ENCODE measurements around the gene GRAMD4. TPM values are rescaled to one million over a fixed set of nuclear protein-coding genes. Genes with fewer than 3 reads are reported as not detected.
"Not testable (repeated sequence)": the region's sequence is repeated elsewhere in the genome, so short reads cannot be mapped to it uniquely, and the experiment has no call there.

Gene GRAMD4
- total RNA-seq, 5 donors from 2014 or later (not counting 1 experiment from before 2014, with no cell fraction given) = 8.8 to 24.3 (median 22.9) TPM

DNA sequence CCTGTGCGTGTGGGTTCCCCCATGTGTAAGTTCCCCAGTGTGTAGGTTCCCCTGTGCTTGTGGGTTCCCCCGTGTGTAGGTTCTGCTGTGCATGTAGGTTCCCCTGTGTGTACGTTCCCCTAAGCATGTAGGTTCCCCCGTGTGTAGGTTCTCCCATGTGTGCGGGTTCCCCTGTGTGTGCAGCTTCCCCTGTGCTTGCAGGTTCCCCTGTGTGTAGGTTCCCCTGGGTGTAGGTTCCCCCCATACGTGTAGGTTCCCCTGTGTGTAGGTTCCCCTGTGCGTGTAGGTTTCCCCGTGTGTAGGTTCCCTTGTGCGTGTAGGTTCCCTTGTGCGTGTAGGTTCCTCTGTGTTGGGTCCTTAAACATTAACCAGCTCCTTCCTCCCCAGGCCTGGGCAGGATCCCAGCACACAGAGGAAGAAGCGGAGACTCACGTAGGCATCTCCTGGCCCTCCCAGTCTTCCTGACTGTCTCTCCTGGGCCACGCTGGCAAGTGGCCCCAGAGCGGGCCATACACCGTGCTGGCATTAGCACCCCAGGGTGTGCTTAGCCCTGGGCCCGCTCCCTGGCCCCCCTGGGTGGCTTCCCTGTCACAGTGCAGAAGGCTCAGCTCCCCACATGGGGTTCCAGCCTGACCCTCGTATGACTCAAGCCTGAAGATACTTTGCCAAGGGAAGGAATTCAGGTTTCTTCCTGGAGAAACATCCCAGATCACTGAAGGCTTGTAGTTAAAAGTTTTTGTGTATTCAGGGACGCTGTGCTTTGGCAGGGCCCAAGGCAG, 2.8 kb upstream of the GRAMD4 start:
- Mint-ChIP-seq H3K4me1 (peaks cover 23 to 28% (median 23%) of the 10 kb centered on the region in 3 donors), H3K4me3 (no peak overlapping the region), H3K27ac (no peak overlapping the region), H3K9me3 (no peaks in the 10 kb centered on the region), H3K36me3 (no peaks in the 10 kb centered on the region), H3K27me3 (no peaks in the 10 kb centered on the region)
- ChIA-PET CTCF (no interaction called here), POLR2A (no interaction called here)
- H3K4me1 ChIP-seq (ENCODE audit: control insufficient read depth in 1 of 2, extremely low read depth in 1 of 2, insufficient read depth in 2 of 2, low read length in 2 of 2) = peaks cover 15 to 24% of the 10 kb centered on the region in 2 experiments
- H3K27me3 ChIP-seq (replicated peaks in 1 of 2; ENCODE audit: control insufficient read depth in 2 of 2, extremely low read depth in 1 of 2, insufficient read depth in 2 of 2, low read length in 1 of 2) = peaks cover 0 to 5% of the 10 kb centered on the region in 2 experiments
- H3K4me3 ChIP-seq (ENCODE audit: control insufficient read depth in 1 of 2, extremely low read depth in 1 of 2, low read length in 1 of 2) = no peak overlapping the region
- 91% methylated on average over 14 of the region's 18 CpGs for whole genome bisulfite sequencing (ENCODE audit: insufficient coverage)
- DNase-seq (no peak), ATAC-seq (replicated peaks in 1 of 4) (no peak)
- H3K36me3 ChIP-seq (ENCODE audit: control insufficient read depth in 2 of 2, extremely low read depth in 1 of 2, insufficient read depth in 1 of 2, low read length in 1 of 2) = no peaks in the 10 kb centered on the region
- H3K27ac ChIP-seq (ENCODE audit: low read length) = no peak overlapping the region
- H3K9me3 ChIP-seq = no peaks in the 10 kb centered on the region

- ChIA-PET POLR2A (no interaction called here), CTCF (no interaction called here)
- H3K4me3 Mint-ChIP-seq = no peak overlapping the region
- no peaks in the 10 kb centered on the region for H3K9me3 ChIP-seq
- no peak overlapping the region for H3K27ac Mint-ChIP-seq
- H3K36me3 Mint-ChIP-seq = no peaks in the 10 kb centered on the region
- H3K27me3 Mint-ChIP-seq = no peaks in the 10 kb centered on the region
- H3K4me3 ChIP-seq (ENCODE audit: control insufficient read depth in 1 of 2, extremely low read depth in 1 of 2, low read length in 1 of 2) = no peak overlapping the region
- no peak for DNase-seq
- peaks cover 8 to 17% of the 10 kb centered on the region in 2 experiments for H3K4me1 ChIP-seq (ENCODE audit: control insufficient read depth in 1 of 2, extremely low read depth in 1 of 2, insufficient read depth in 2 of 2, low read length in 2 of 2)
- no peaks in the 10 kb centered on the region for H3K36me3 ChIP-seq (ENCODE audit: control insufficient read depth in 2 of 2, extremely low read depth in 1 of 2, insufficient read depth in 1 of 2, low read length in 1 of 2)
- ATAC-seq (replicated peaks in 1 of 4) = no peak
- no peaks in the 10 kb centered on the region for H3K9me3 Mint-ChIP-seq
- no peaks in the 10 kb centered on the region for H3K27me3 ChIP-seq (replicated peaks in 1 of 2; ENCODE audit: control insufficient read depth in 2 of 2, extremely low read depth in 1 of 2, insufficient read depth in 2 of 2, low read length in 1 of 2)
- H3K4me1 Mint-ChIP-seq = peaks cover 15 to 21% (median 16%) of the 10 kb centered on the region in 3 donors
- 92% methylated on average over 26 of the region's 29 CpGs for WGBS (ENCODE audit: insufficient coverage)
- no peak overlapping the region for H3K27ac ChIP-seq (ENCODE audit: low read length)
These were observed 2.1 kb upstream of the GRAMD4 start for GRCh38 chr22:46617986-46618647.

GRCh38 chr22:46618667-46619066, 1.5 kb upstream of the GRAMD4 start:
- Histone ChIP-seq H3K27me3 (replicated peaks in 1 of 2; ENCODE audit: control insufficient read depth in 2 of 2, extremely low read depth in 1 of 2, insufficient read depth in 2 of 2, low read length in 1 of 2) (no peaks in the 10 kb centered on the region), H3K4me3 (ENCODE audit: control insufficient read depth in 1 of 2, extremely low read depth in 1 of 2, low read length in 1 of 2) (no peak overlapping the region), H3K27ac (ENCODE audit: low read length) (no peak overlapping the region), H3K9me3 (no peaks in the 10 kb centered on the region), H3K4me1 (ENCODE audit: control insufficient read depth in 1 of 2, extremely low read depth in 1 of 2, insufficient read depth in 2 of 2, low read length in 2 of 2) (peaks cover 3 to 12% of the 10 kb centered on the region in 2 experiments), H3K36me3 (ENCODE audit: control insufficient read depth in 2 of 2, extremely low read depth in 1 of 2, insufficient read depth in 1 of 2, low read length in 1 of 2) (no peaks in the 10 kb centered on the region)
- WGBS (ENCODE audit: insufficient coverage) = 96% methylated on average over 18 of the region's 19 CpGs
- H3K4me1 Mint-ChIP-seq = peaks cover 10 to 15% (median 12%) of the 10 kb centered on the region in 3 donors
- no peak overlapping the region for H3K27ac Mint-ChIP-seq
- CTCF ChIA-PET = no interaction called here
- no peak for DNase-seq
- H3K27me3 Mint-ChIP-seq = no peaks in the 10 kb centered on the region
- no peak for ATAC-seq (replicated peaks in 1 of 4)
- H3K36me3 Mint-ChIP-seq = no peaks in the 10 kb centered on the region
- no peak overlapping the region for H3K4me3 Mint-ChIP-seq
- no peaks in the 10 kb centered on the region for H3K9me3 Mint-ChIP-seq
- POLR2A ChIA-PET = no interaction called here

DNA sequence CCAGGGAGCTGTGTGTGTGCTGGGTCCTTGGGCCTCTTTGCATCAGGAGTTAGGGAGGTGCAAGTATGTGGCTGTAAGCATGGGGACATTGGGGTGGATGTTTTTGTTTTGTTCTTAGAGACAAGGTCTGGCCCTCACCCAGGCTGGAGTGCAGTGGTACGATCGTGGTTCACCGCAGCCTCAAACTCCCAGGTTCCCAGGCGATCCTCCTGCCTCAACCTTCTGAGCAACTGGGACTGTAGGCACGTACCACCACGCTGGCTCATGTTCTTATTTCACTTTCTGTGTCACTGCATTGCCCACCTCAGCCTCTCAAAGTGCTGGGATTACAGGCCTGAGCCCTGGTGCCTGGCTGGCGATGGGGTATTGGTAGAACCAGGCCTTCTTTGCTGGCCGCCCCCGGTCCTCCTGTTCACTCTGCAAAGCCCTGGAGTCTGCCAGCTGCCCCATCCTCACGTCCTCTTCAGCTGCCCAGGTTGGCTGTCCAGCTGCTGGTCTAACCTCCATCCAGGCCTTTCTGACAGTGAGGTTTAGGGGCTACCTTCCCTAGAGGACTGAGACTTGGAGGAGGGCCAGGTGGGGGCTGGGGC, 851 bp upstream of the GRAMD4 start:
- H3K27me3 ChIP-seq (replicated peaks in 1 of 2; ENCODE audit: control insufficient read depth in 2 of 2, extremely low read depth in 1 of 2, insufficient read depth in 2 of 2, low read length in 1 of 2) = no peaks in the 10 kb centered on the region
- H3K4me3 ChIP-seq (ENCODE audit: control insufficient read depth in 1 of 2, extremely low read depth in 1 of 2, low read length in 1 of 2) = no peak overlapping the region
- Mint-ChIP-seq H3K36me3 (no peaks in the 10 kb centered on the region), H3K27me3 (no peaks in the 10 kb centered on the region), H3K27ac (no peak overlapping the region), H3K4me3 (no peak overlapping the region), H3K4me1 (peaks cover 3 to 9% (median 6%) of the 10 kb centered on the region in 3 donors), H3K9me3 (no peaks in the 10 kb centered on the region)
- ChIA-PET CTCF (no interaction called here), POLR2A (no interaction called here)
- peaks cover 0 to 6% of the 10 kb centered on the region in 2 experiments for H3K4me1 ChIP-seq (ENCODE audit: control insufficient read depth in 1 of 2, extremely low read depth in 1 of 2, insufficient read depth in 2 of 2, low read length in 2 of 2)
- H3K36me3 ChIP-seq (ENCODE audit: control insufficient read depth in 2 of 2, extremely low read depth in 1 of 2, insufficient read depth in 1 of 2, low read length in 1 of 2) = no peaks in the 10 kb centered on the region
- DNase-seq (no peak), ATAC-seq (replicated peaks in 1 of 4) (no peak)
- no peak overlapping the region for H3K27ac ChIP-seq (ENCODE audit: low read length)
- no peaks in the 10 kb centered on the region for H3K9me3 ChIP-seq
- WGBS (ENCODE audit: insufficient coverage) = 93% methylated on average over 8 of the region's 10 CpGs

DNA sequence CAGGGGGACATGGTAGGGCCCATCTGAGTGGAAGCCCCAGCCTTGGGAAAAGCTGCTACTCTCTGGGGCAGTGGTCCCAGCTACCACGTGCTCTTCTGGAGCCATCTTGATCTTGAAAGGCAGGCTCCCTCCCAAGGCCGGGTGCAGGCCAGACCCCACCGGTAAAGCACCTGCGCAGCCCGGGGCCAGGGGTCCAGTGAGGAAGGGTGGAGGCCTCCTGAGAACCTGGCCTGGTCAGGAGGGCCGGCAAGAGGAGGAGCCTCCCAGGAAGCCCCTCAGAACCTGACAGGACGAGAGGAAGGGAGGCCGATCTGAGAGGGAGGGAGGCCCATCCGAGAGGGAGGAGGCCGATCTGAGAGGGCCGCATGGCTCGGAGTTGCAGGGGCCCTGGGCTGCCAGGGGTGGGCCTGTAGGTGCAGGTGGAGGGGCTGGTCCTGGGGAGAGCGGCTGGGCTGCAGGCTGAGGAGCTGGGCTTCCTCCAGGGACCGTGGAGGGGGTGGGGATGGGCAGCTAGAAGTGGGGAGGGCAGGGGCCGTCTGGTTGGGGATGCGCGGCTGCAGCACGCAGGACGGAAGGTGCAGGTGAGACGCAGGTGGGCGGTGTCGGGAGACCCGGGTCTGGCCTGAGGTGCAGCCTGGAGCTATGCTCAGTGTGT, 529 bp downstream of the GRAMD4 start:
- H3K4me1 ChIP-seq (ENCODE audit: control insufficient read depth in 1 of 2, extremely low read depth in 1 of 2, insufficient read depth in 2 of 2, low read length in 2 of 2) = no peaks in the 10 kb centered on the region
- peaks cover 0 to 4% (median 2%) of the 10 kb centered on the region in 3 donors for H3K4me1 Mint-ChIP-seq
- no peaks in the 10 kb centered on the region for H3K27me3 Mint-ChIP-seq

DNA sequence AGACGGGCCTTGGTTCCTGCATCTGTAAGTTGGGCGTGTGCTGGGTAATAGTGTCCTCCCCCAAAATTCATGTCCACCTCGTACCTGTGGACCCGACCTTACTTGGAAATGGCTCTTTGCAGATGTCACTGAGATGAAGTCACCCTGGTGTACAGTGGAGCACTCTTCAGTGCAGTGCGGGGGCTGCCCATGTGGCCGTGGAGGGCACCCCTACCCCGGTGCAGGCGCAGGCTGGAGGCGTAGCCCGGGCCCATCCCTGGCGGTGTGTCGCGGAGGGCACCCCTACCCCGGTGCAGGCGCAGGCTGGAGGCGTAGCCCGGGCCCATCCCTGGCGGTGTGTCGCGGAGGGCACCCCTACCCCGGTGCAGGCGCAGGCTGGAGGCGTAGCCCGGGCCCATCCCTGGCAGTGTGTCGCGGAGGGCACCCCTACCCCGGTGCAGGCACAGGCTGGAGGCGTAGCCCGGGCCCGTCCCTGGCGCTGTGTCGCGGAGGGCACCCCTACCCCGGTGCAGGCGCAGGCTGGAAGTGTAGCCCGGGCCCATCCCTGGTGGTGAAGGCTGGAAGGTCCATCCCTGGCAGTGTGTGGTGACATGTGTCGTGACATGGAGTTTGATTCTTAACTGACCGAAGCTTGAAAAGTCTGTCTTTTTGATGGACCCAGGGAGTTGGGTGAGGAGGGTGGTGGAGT, 1.2 kb downstream of the GRAMD4 start:
- WGBS (ENCODE audit: insufficient coverage) = 94% methylated on average over 16 of the region's 38 CpGs
- POLR2A ChIA-PET; H3K27ac Mint-ChIP-seq; H3K27ac ChIP-seq (ENCODE audit: low read length); H3K27me3 Mint-ChIP-seq; ATAC-seq (replicated peaks in 1 of 4); H3K4me1 ChIP-seq (ENCODE audit: control insufficient read depth in 1 of 2, extremely low read depth in 1 of 2, insufficient read depth in 2 of 2, low read length in 2 of 2); H3K4me3 ChIP-seq (ENCODE audit: control insufficient read depth in 1 of 2, extremely low read depth in 1 of 2, low read length in 1 of 2); H3K4me3 Mint-ChIP-seq; H3K9me3 Mint-ChIP-seq; H3K9me3 ChIP-seq; CTCF ChIA-PET; H3K4me1 Mint-ChIP-seq; DNase-seq; H3K36me3 ChIP-seq (ENCODE audit: control insufficient read depth in 2 of 2, extremely low read depth in 1 of 2, insufficient read depth in 1 of 2, low read length in 1 of 2); H3K36me3 Mint-ChIP-seq; H3K27me3 ChIP-seq (replicated peaks in 1 of 2; ENCODE audit: control insufficient read depth in 2 of 2, extremely low read depth in 1 of 2, insufficient read depth in 2 of 2, low read length in 1 of 2): not testable (repeated sequence)

More for the DNA sequence above, 529 bp downstream of the GRAMD4 start:
- H3K4me3 Mint-ChIP-seq = no peak overlapping the region
- POLR2A ChIA-PET = no interaction called here
- DNase-seq = no peak
- CTCF ChIA-PET = no interaction called here
- H3K27me3 ChIP-seq (replicated peaks in 1 of 2; ENCODE audit: control insufficient read depth in 2 of 2, extremely low read depth in 1 of 2, insufficient read depth in 2 of 2, low read length in 1 of 2) = no peaks in the 10 kb centered on the region
- H3K36me3 Mint-ChIP-seq = no peaks in the 10 kb centered on the region
- WGBS (ENCODE audit: insufficient coverage) = 94% methylated on average over 20 of the region's 23 CpGs
- no peak overlapping the region for H3K27ac Mint-ChIP-seq
- H3K4me3 ChIP-seq (ENCODE audit: control insufficient read depth in 1 of 2, extremely low read depth in 1 of 2, low read length in 1 of 2) = no peak overlapping the region
- no peak for ATAC-seq (replicated peaks in 1 of 4)
- H3K27ac ChIP-seq (ENCODE audit: low read length) = no peak overlapping the region
- no peaks in the 10 kb centered on the region for H3K9me3 Mint-ChIP-seq
- H3K9me3 ChIP-seq = no peaks in the 10 kb centered on the region
- no peaks in the 10 kb centered on the region for H3K36me3 ChIP-seq (ENCODE audit: control insufficient read depth in 2 of 2, extremely low read depth in 1 of 2, insufficient read depth in 1 of 2, low read length in 1 of 2)

Measured in T-cell (primary cell).